ENCODE results near the gene UBXN4. TPM values are rescaled to one million over a fixed set of nuclear protein-coding genes. Genes with fewer than 3 reads are reported as not detected.

UBXN4 gene
- total RNA-seq, 4 donors from 2014 or later: 45.5 to 54.4 (median 51.1) TPM

DNA sequence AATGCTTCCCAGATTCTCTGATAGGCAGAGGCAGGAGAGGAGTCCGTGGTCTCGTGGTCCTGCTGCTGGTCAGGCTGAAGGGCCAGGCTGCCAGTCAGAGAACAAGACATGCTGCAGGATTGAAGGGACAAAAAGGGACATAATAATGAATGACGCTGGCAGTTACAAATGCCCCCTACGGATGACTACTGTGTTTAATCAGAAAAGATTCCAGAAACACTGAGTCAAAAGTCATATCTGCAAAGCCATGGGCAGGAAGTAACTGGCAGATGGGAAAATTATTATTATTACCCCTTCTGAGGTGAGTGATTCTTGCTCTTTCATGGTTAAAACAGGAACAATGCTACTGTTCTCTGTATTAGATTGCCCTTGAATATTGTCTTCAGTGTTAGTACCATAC lies 76.3 kb downstream of the UBXN4 start:
- no peaks in the 10 kb centered on the region for H3K4me1 ChIP-seq
- intact Hi-C loops (cut with DNase I): no loop called here
- H3K9me3 ChIP-seq: peaks cover 0 to 8% (median 6%) of the 10 kb centered on the region in 4 donors
- 84% methylated on average over 4 of the region's 4 CpGs for WGBS
- H3K36me3 ChIP-seq: no peaks in the 10 kb centered on the region
- H3K27ac ChIP-seq (replicated peaks in 1 of 4): no peak overlapping the region
- TF ChIP-seq CTCF (IDR thresholded peaks at IDR 0.05) (no peak), EP300 (IDR thresholded peaks at IDR 0.05) (no peak), POLR2AphosphoS5 (IDR thresholded peaks at IDR 0.05) (no peak), POLR2A (IDR thresholded peaks at IDR 0.05; ENCODE audit: low read depth) (no peak)
- DNase-seq (ENCODE audit: extremely low spot score): no peak
- H3K4me3 ChIP-seq: no peak overlapping the region
- no peaks in the 10 kb centered on the region for H3K27me3 ChIP-seq

GRCh38 chr2:135818937-135819610 lies 77.4 kb downstream of the UBXN4 start:
- intact Hi-C loops (cut with DNase I): no loop called here
- 74% methylated on average over 8 of the region's 8 CpGs for WGBS
- Histone ChIP-seq H3K27me3 (no peaks in the 10 kb centered on the region), H3K9me3 (peaks cover 0 to 13% (median 10%) of the 10 kb centered on the region in 4 donors), H3K4me3 (no peak overlapping the region), H3K4me1 (no peaks in the 10 kb centered on the region), H3K36me3 (no peaks in the 10 kb centered on the region), H3K27ac (replicated peaks in 1 of 4) (no peak overlapping the region)
- TF ChIP-seq EP300 (IDR thresholded peaks at IDR 0.05) (no peak), POLR2AphosphoS5 (IDR thresholded peaks at IDR 0.05) (no peak), POLR2A (IDR thresholded peaks at IDR 0.05; ENCODE audit: low read depth) (no peak), CTCF (IDR thresholded peaks at IDR 0.05) (no peak)
- DNase-seq (ENCODE audit: extremely low spot score): no peak

GRCh38 chr2:135820003-135820618 lies 78.5 kb downstream of the UBXN4 start:
- intact Hi-C loops (cut with DNase I): no loop called here
- WGBS: 54% methylated on average over 9 of the region's 9 CpGs
- Histone ChIP-seq H3K4me3 (no peak overlapping the region), H3K27me3 (no peaks in the 10 kb centered on the region), H3K27ac (replicated peaks in 1 of 4) (no peak overlapping the region), H3K36me3 (no peaks in the 10 kb centered on the region), H3K9me3 (peaks cover 0 to 13% (median 10%) of the 10 kb centered on the region in 4 donors), H3K4me1 (no peaks in the 10 kb centered on the region)
- no peak for TF ChIP-seq POLR2AphosphoS5 (IDR thresholded peaks at IDR 0.05)
- TF ChIP-seq CTCF (IDR thresholded peaks at IDR 0.05): no peak
- no peak for TF ChIP-seq POLR2A (IDR thresholded peaks at IDR 0.05; ENCODE audit: low read depth)
- no peak for TF ChIP-seq EP300 (IDR thresholded peaks at IDR 0.05)
- no peak for DNase-seq (ENCODE audit: extremely low spot score)

DNA sequence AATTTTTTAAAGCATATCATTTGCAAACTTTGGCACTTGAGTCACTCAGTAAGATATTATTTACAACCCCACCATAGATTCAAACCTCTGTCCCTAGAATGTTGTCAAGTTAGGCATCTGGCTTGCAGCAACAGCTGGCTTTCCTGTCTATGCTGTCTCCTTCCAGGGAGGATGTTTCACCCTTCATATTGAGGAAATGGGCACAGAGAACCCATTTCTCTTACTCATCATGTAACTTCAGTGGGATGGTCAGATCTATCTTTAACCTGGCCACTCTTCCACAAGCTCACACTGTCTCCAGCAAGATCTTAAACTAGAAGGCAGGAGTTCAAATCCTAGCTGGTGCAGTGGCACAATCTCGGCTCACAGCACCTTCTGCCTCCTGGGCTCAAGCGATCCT lies 79.5 kb downstream of the UBXN4 start:
- TF ChIP-seq CTCF (IDR thresholded peaks at IDR 0.05): no peak
- H3K27me3 ChIP-seq: no peaks in the 10 kb centered on the region
- no peaks in the 10 kb centered on the region for H3K36me3 ChIP-seq
- DNase-seq (ENCODE audit: extremely low spot score): no peak
- H3K4me1 ChIP-seq: no peaks in the 10 kb centered on the region
- H3K27ac ChIP-seq (replicated peaks in 1 of 4): no peak overlapping the region
- no peak overlapping the region for H3K4me3 ChIP-seq
- WGBS: 100% methylated on average over 2 of the region's 2 CpGs
- H3K9me3 ChIP-seq: peaks cover 0 to 13% (median 10%) of the 10 kb centered on the region in 4 donors
- intact Hi-C loops (cut with DNase I): no loop called here
